AML-193 (cell line): ENCODE results near the gene TMEM181.
A peak's percentile ranks its signal among the peaks of the same experiment; 100 is the strongest.
"Not testable (repeated sequence)": the region's sequence is repeated elsewhere in the genome, so short reads cannot be mapped to it uniquely, and the experiment has no call there.

Experiments
- DNase-seq, 2 experiments: peaks; one replicate each; lab custom pipeline; 2025; lab: John Stamatoyannopoulos, UW

Gene TMEM181

GRCh38 chr6:158595223-158595622 lies 35.3 kb downstream of the TMEM181 start:
- peak; percentile 5 to 6 for DNase-seq

- DNase-seq: no peak
These were observed 37.0 kb downstream of the TMEM181 start for GRCh38 chr6:158596861-158597260.

- DNase-seq: no peak
These were observed 37.7 kb downstream of the TMEM181 start for GRCh38 chr6:158597565-158597964.

GRCh38 chr6:158599635-158600034 lies 39.7 kb downstream of the TMEM181 start:
- DNase-seq: no peak

- DNase-seq: no peak
These were observed 43.6 kb downstream of the TMEM181 start for GRCh38 chr6:158603261-158604047.

- DNase-seq: no peak
These were observed 44.1 kb downstream of the TMEM181 start for GRCh38 chr6:158604048-158604406.

GRCh38 chr6:158605266-158605878 lies 45.5 kb downstream of the TMEM181 start:
- peak; percentile 22 to 48 for DNase-seq

- not testable (repeated sequence) for DNase-seq
These were observed 46.1 kb downstream of the TMEM181 start for GRCh38 chr6:158606011-158606410.

- no peak for DNase-seq
These were observed 47.0 kb downstream of the TMEM181 start for GRCh38 chr6:158606935-158607334.

- DNase-seq: no peak
These were observed 47.7 kb downstream of the TMEM181 start for GRCh38 chr6:158607411-158608170.

- DNase-seq: no peak
These were observed 48.3 kb downstream of the TMEM181 start for GRCh38 chr6:158608221-158608620.

GRCh38 chr6:158609455-158610155 lies 49.7 kb downstream of the TMEM181 start:
- no peak for DNase-seq

GRCh38 chr6:158610319-158610968 lies 50.6 kb downstream of the TMEM181 start:
- no peak for DNase-seq

GRCh38 chr6:158611039-158611438 lies 51.1 kb downstream of the TMEM181 start:
- DNase-seq: no peak

- DNase-seq: no peak
These were observed 51.9 kb downstream of the TMEM181 start for GRCh38 chr6:158611541-158612370.

GRCh38 chr6:158614606-158615005 lies 54.7 kb downstream of the TMEM181 start:
- not testable (repeated sequence) for DNase-seq

- DNase-seq: not testable (repeated sequence)
These were observed 58.4 kb downstream of the TMEM181 start for GRCh38 chr6:158618289-158618688.

- DNase-seq: no peak
These were observed 60.3 kb downstream of the TMEM181 start for GRCh38 chr6:158619922-158620801.

- no peak for DNase-seq
These were observed 61.2 kb downstream of the TMEM181 start for GRCh38 chr6:158620963-158621693.
